GM12878 (cell line): ENCODE results near the gene SGTA.

Experiments used
- CBFB ChIP-seq: IDR thresholded peaks from 2 replicates; pipeline ENCODE4 v1.6.1; 2016; ENCODE audit warnings: antibody characterized with exemption, low read depth
- ETV6 ChIP-seq, 2 experiments: fragments of 450-650 bp in 1 of 2; IDR thresholded peaks in 1 of 2; conservative IDR thresholded peaks in 1 of 2; 2 replicates each; pipeline ENCODE4 v1.6.1; 2014; ENCODE audit warnings: antibody characterized with exemption in 1 of 2, borderline replicate concordance in 1 of 2, low read depth in 1 of 2, mild to moderate bottlenecking in 1 of 2, moderate library complexity in 1 of 2
- EZH2 ChIP-seq: IDR thresholded peaks from 2 replicates; pipeline ENCODE4 v1.6.1; 2012; ENCODE audit warnings: low read depth, mild to moderate bottlenecking, control low read depth, inconsistent platforms, low read length, borderline replicate concordance; ENCODE audit not compliant: control insufficient read depth
- IKZF2 ChIP-seq, 2 experiments: fragments of 450-650 bp; IDR thresholded peaks; 2 replicates each; pipeline ENCODE4 v1.6.1; 2017; ENCODE audit warnings: mild to moderate bottlenecking in 2 of 2, moderate library complexity in 2 of 2
- MXI1 ChIP-seq: fragments of 150-350 bp; IDR thresholded peaks from 2 replicates; pipeline ENCODE4 v1.6.1; 2011; ENCODE audit warnings: low read depth, mild to moderate bottlenecking, inconsistent platforms, low read length, improper control_type of control experiment
- POLR2A ChIP-seq: IDR thresholded peaks from 2 replicates; pipeline ENCODE4 v1.6.1; 2011; ENCODE audit warnings: low read depth, mild to moderate bottlenecking, low read length
- RAD21 ChIP-seq: IDR thresholded peaks from 2 replicates; pipeline ENCODE4 v1.6.1; 2011; ENCODE audit warnings: mild to moderate bottlenecking, low read depth, low read length, moderate library complexity; ENCODE audit not compliant: insufficient read depth
- RAD51 ChIP-seq: fragments of 450-650 bp; IDR thresholded peaks from 2 replicates; pipeline ENCODE4 v1.6.1; 2016; ENCODE audit warnings: moderate library complexity, mild to moderate bottlenecking, inconsistent platforms
- SP1 ChIP-seq: IDR thresholded peaks from one replicate; pipeline ENCODE4 v1.6.1; 2011; ENCODE audit warnings: low read depth, low read length
- SREBF2 ChIP-seq: IDR thresholded peaks from 2 replicates; pipeline ENCODE4 v1.6.1; 2012; ENCODE audit warnings: mild to moderate bottlenecking, low read length

DNA sequence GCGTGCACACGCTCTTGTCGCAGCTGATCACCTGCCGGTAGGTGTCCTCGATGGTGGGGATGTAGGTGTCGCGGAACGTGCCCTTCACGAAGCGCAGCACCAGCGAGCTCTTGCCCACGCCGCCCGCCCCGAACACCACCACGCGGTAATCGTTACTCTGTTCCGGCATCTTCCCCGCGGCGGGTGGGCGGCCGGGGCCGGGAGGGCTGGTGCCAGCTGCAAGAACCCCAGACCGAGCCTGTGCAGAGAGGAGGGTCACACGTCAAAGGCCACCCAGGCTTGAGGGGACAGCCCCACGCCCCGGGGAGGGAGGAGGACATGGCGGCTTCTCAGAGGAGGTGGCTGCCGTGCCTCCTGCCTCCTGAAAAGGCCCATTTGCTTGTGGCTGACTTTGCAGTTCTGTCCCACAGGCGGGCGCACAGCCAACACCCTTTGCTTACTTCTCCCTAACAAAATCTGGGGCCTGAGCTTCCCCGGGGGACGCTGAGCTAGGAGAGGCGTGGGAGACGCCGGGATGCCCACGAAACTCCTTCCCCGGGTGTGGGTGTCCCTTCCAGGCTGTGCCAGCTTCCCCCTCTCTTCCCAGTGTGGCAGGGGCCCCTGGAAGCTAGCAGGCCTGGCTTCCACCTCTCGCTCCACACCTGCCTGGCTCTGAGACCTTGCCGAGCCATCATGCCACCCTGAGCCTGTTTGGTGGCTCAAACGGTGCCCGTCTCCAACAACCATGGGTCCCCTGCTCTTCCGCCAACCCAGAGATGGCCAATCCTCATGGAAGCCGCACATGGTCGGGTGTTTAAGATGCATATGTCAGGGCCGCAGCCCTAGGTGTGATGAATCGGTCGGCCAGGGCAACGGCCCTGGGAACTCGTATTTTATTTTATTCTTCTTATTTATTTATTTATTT, 65.2 kb downstream of the SGTA start:
- no peak for TF ChIP-seq IKZF2 (IDR thresholded peaks at IDR 0.05)
- TF ChIP-seq CBFB, result no peak
- TF ChIP-seq MXI1, result no peak
- TF ChIP-seq RAD51, result no peak
- no peak for TF ChIP-seq SP1
- TF ChIP-seq SREBF2, result no peak
- no peak for TF ChIP-seq POLR2A
- no peak for TF ChIP-seq EZH2
- TF ChIP-seq RAD21, result no peak
- TF ChIP-seq ETV6 (conservative IDR thresholded peaks at IDR 0.05 in 1 of 2, IDR thresholded peaks at IDR 0.05 in 1 of 2; ENCODE audit: borderline replicate concordance in 1 of 2, low read depth in 1 of 2), result no peak
